Esophagus squamous epithelium (tissue), 4 donors: ENCODE results near the gene LAMB2.

ENCODE experiments used
- CTCF ChIP-seq, 6 experiments: fragments of 450-650 bp in 4 of 6; fragments of 200-600 bp in 2 of 6; sonication (generic) in 2 of 6; IDR thresholded peaks; one replicate each; pipeline ENCODE4 v1.5.1; 2016 to 2019; ENCODE audit warnings: antibody characterized with exemption in 6 of 6, mild to moderate bottlenecking in 4 of 6, moderate library complexity in 4 of 6
- POLR2A ChIP-seq, 4 donors: fragments of 450-650 bp; IDR thresholded peaks; one replicate each; pipeline ENCODE4 v1.6.1; 2017; ENCODE audit warnings: antibody characterized with exemption in 4 of 4, mild to moderate bottlenecking in 4 of 4, moderate library complexity in 3 of 4

GRCh38 chr3:49121132-49121736, 11.6 kb downstream of the LAMB2 start:
- TF ChIP-seq POLR2A (IDR thresholded peaks at IDR 0.05), result no peak
- no peak for TF ChIP-seq CTCF (IDR thresholded peaks at IDR 0.05)
